Measurements from ENCODE around the gene ARHGAP27.
"Not testable (repeated sequence)": the region's sequence is repeated elsewhere in the genome, so short reads cannot be mapped to it uniquely, and the experiment has no call there.

The ARHGAP27 gene

DNA sequence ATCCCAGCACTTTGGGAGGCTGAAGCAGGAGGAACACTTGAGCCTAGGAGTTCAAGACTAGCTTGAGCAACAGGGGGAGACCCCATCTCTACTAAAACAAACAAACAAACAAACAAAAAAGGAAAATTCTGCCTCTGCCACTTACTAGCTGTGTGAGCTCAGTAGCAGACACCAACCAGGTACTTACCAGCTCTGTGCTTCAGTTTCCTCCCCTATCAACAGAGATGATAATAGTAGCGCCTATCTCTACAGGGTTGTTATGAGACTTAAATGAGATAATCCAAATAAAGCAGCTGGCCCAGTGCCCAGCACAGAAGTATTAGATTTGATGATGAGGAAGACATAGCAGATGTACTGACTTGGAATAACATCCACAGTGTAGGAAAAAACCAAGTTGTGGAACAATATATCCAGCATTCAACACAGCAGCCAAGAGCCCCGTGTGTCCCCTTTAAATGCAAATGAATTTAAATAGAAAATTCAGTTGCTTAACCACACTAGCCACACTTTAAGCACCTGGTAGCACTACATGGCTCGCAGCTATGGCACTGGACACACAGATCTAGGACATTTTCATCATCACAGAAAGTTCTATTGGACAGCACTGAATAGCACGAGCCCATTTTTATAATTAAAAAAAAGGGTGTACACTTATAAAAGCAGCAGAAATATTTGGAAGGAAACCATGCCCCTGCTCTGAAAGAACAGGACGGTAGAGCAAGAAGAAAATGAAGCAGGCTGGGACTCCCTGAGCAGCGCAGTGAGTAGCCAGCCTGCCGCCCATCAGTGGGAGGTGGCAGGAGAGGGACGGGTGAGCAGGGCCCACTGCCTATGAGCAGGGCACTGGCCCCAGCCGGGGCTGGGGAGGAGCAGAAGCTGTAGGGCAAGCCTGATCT, 19.9 kb upstream of the ARHGAP27 start:
- not testable (repeated sequence) for H3K9me3 ChIP-seq (ENCODE audit: insufficient read depth, low read depth, low read length); H3K4me1 ChIP-seq (ENCODE audit: insufficient read depth, low read length); H3K9ac ChIP-seq (ENCODE audit: low read depth, low read length); H3K27ac ChIP-seq (ENCODE audit: low read length); H3K27me3 ChIP-seq (ENCODE audit: insufficient read depth, low read length); H3K36me3 ChIP-seq (ENCODE audit: insufficient read depth, low read depth, low read length); H3K4me3 ChIP-seq (ENCODE audit: low read length)

DNA sequence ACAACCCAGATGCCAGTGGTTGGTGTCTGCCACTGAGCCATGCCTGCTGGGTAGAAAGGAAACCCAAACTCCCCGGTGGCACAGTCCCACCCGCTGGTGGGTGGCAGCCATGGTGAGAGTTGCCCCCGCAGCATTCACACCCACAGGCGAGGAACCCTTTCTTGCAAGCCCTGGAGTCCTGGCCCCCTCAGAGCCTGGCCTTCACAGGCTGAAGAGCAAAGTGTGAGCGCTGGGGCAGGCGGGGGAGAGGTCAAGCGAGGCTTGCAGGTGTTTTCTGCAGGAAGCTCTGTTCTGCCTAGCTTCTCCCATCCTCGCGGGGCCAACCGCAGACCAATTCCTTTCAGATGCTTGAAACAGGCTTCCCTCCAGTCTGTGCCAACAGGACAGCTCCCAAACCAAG, 19.0 kb upstream of the ARHGAP27 start:
- not testable (repeated sequence) for H3K4me1 ChIP-seq (ENCODE audit: insufficient read depth, low read length); H3K27me3 ChIP-seq (ENCODE audit: insufficient read depth, low read length); H3K9ac ChIP-seq (ENCODE audit: low read depth, low read length); H3K9me3 ChIP-seq (ENCODE audit: insufficient read depth, low read depth, low read length); H3K27ac ChIP-seq (ENCODE audit: low read length); H3K4me3 ChIP-seq (ENCODE audit: low read length); H3K36me3 ChIP-seq (ENCODE audit: insufficient read depth, low read depth, low read length)

DNA sequence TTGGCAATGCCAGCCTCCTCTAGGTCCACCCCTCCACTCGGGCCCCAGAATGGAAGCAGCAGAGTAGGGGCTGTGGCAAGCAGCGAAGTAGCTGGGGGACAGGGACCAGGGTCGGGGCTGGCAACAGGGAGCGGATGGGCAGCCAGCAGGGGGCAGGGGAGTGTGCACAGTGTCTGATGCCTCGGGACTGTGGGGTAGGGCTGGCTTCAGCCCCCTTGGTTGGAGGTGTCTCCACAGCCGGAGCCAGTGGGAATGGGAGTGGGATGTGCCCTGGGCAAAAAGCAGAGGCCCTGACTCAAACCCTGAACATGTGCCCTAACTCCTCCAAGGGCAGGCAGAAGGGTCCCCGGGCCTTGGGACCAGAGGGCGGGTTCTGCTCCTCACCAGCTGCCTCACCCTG, 18.5 kb upstream of the ARHGAP27 start:
- no peaks in the 10 kb centered on the region for H3K36me3 ChIP-seq (ENCODE audit: insufficient read depth, low read depth, low read length)
- no peak overlapping the region for H3K27ac ChIP-seq (ENCODE audit: low read length)
- H3K4me1 ChIP-seq (ENCODE audit: insufficient read depth, low read length), result no peaks in the 10 kb centered on the region
- no peak overlapping the region for H3K9ac ChIP-seq (ENCODE audit: low read depth, low read length)
- H3K4me3 ChIP-seq (ENCODE audit: low read length), result no peak overlapping the region
- H3K27me3 ChIP-seq (ENCODE audit: insufficient read depth, low read length), result no peaks in the 10 kb centered on the region
- no peaks in the 10 kb centered on the region for H3K9me3 ChIP-seq (ENCODE audit: insufficient read depth, low read depth, low read length)

GRCh38 chr17:45449708-45450329, 17.1 kb upstream of the ARHGAP27 start:
- not testable (repeated sequence) for H3K27me3 ChIP-seq (ENCODE audit: insufficient read depth, low read length); H3K27ac ChIP-seq (ENCODE audit: low read length); H3K36me3 ChIP-seq (ENCODE audit: insufficient read depth, low read depth, low read length); H3K4me3 ChIP-seq (ENCODE audit: low read length); H3K9me3 ChIP-seq (ENCODE audit: insufficient read depth, low read depth, low read length); H3K9ac ChIP-seq (ENCODE audit: low read depth, low read length); H3K4me1 ChIP-seq (ENCODE audit: insufficient read depth, low read length)

DNA sequence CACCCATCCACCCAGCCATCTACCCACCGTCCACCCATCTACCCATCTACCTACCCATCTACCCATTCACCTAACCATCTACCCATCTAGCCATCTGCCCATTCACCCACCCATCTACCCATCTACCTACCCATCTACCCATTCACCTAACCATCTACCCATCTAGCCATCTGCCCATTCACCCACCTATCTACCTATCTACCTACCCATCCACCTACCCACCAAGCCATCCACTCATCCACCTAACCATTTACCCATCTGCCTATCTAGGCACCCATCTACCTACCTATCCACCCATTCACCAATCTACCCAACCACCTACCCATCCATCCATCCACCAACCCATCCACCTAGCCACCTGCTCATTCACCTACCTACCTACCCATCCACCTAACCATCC, 16.6 kb upstream of the ARHGAP27 start:
- not testable (repeated sequence) for H3K9ac ChIP-seq (ENCODE audit: low read depth, low read length); H3K9me3 ChIP-seq (ENCODE audit: insufficient read depth, low read depth, low read length); H3K36me3 ChIP-seq (ENCODE audit: insufficient read depth, low read depth, low read length); H3K27ac ChIP-seq (ENCODE audit: low read length); H3K4me3 ChIP-seq (ENCODE audit: low read length); H3K27me3 ChIP-seq (ENCODE audit: insufficient read depth, low read length); H3K4me1 ChIP-seq (ENCODE audit: insufficient read depth, low read length)

DNA sequence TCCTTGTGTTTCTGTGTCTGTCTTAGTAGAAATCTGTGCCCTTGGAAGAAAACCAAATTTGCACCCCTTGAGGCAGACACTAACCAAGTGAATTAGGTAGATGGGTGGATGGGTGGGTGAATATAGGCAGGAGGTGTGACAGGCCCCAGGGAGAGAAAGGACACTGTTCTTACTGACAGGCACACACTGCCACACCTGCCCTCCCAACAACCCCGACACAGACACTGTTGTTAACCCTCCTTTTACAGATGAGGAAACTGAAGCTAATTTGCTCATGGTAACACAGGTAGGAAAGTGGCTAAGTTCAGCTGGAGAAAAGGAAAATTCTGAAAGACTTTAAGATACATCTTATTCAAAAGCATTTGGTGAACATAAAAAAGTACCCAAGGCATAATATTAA, 15.8 kb upstream of the ARHGAP27 start:
- not testable (repeated sequence) for H3K9me3 ChIP-seq (ENCODE audit: insufficient read depth, low read depth, low read length); H3K4me1 ChIP-seq (ENCODE audit: insufficient read depth, low read length); H3K9ac ChIP-seq (ENCODE audit: low read depth, low read length); H3K4me3 ChIP-seq (ENCODE audit: low read length); H3K27me3 ChIP-seq (ENCODE audit: insufficient read depth, low read length); H3K36me3 ChIP-seq (ENCODE audit: insufficient read depth, low read depth, low read length); H3K27ac ChIP-seq (ENCODE audit: low read length)

DNA sequence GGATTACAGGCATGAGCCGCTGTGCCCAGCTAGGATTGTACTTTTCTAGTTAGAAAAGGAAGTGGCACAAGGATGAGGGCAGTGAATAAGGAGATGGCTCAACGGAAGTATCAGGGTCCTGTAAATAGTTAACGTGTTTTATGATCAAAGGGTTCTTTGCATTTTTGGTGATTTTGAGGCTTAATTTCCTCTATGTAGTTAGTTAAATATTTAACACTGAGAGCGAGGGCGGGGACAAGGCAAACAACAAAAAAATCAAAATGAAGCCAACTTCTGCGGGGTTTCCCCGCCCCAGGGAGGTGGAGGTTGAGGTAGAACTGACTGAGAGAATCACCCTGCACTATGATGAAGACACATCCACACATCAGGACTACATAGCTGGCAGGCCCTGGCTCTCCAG, 15.4 kb upstream of the ARHGAP27 start:
- H3K9me3 ChIP-seq (ENCODE audit: insufficient read depth, low read depth, low read length); H3K4me1 ChIP-seq (ENCODE audit: insufficient read depth, low read length); H3K36me3 ChIP-seq (ENCODE audit: insufficient read depth, low read depth, low read length); H3K4me3 ChIP-seq (ENCODE audit: low read length); H3K27ac ChIP-seq (ENCODE audit: low read length); H3K9ac ChIP-seq (ENCODE audit: low read depth, low read length); H3K27me3 ChIP-seq (ENCODE audit: insufficient read depth, low read length): not testable (repeated sequence)

GRCh38 chr17:45447650-45448049, 15.0 kb upstream of the ARHGAP27 start:
- not testable (repeated sequence) for H3K36me3 ChIP-seq (ENCODE audit: insufficient read depth, low read depth, low read length); H3K9ac ChIP-seq (ENCODE audit: low read depth, low read length); H3K9me3 ChIP-seq (ENCODE audit: insufficient read depth, low read depth, low read length); H3K4me1 ChIP-seq (ENCODE audit: insufficient read depth, low read length); H3K4me3 ChIP-seq (ENCODE audit: low read length); H3K27ac ChIP-seq (ENCODE audit: low read length); H3K27me3 ChIP-seq (ENCODE audit: insufficient read depth, low read length)

DNA sequence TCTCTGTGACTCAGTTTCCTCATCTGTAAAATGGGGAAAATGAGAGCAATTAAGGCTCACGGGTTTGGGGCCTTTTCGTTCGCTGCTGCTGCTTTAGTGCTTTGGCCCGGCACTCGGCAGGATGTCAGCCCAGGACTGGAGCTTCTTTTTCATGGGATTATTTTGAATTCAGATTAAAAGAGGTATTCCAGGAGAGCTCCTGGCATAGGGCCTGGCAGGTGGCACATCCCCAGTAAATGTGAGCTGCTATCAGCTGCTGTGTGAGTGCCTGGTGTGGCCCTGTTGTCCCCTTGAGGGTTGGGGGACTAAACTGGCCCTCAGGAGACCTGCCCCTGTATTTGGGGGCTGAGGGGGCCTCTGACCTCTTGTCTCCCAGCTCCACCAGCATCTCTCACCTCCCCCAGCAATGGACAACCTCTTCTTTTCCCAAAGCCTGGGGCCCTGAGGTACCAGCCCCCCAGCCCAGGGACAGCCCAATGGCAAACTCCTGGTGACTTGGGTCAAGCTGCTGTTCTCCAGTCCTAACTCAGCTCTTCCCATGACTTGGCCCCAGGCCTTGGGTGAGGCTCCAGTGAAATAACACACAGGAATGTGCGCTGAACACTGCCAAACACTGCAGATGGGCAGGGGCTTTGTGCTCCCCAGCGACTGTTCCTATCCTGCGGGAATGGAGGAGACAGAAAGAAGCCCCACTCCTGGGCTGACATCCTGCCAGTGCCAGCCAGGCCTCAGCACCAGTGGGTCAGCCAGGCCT, 14.4 kb upstream of the ARHGAP27 start:
- not testable (repeated sequence) for H3K27me3 ChIP-seq (ENCODE audit: insufficient read depth, low read length); H3K9me3 ChIP-seq (ENCODE audit: insufficient read depth, low read depth, low read length); H3K27ac ChIP-seq (ENCODE audit: low read length); H3K4me3 ChIP-seq (ENCODE audit: low read length); H3K36me3 ChIP-seq (ENCODE audit: insufficient read depth, low read depth, low read length); H3K9ac ChIP-seq (ENCODE audit: low read depth, low read length); H3K4me1 ChIP-seq (ENCODE audit: insufficient read depth, low read length)

GRCh38 chr17:45445901-45446743, 13.5 kb upstream of the ARHGAP27 start:
- not testable (repeated sequence) for H3K9me3 ChIP-seq (ENCODE audit: insufficient read depth, low read depth, low read length); H3K4me1 ChIP-seq (ENCODE audit: insufficient read depth, low read length); H3K9ac ChIP-seq (ENCODE audit: low read depth, low read length); H3K36me3 ChIP-seq (ENCODE audit: insufficient read depth, low read depth, low read length); H3K27me3 ChIP-seq (ENCODE audit: insufficient read depth, low read length); H3K4me3 ChIP-seq (ENCODE audit: low read length); H3K27ac ChIP-seq (ENCODE audit: low read length)

DNA sequence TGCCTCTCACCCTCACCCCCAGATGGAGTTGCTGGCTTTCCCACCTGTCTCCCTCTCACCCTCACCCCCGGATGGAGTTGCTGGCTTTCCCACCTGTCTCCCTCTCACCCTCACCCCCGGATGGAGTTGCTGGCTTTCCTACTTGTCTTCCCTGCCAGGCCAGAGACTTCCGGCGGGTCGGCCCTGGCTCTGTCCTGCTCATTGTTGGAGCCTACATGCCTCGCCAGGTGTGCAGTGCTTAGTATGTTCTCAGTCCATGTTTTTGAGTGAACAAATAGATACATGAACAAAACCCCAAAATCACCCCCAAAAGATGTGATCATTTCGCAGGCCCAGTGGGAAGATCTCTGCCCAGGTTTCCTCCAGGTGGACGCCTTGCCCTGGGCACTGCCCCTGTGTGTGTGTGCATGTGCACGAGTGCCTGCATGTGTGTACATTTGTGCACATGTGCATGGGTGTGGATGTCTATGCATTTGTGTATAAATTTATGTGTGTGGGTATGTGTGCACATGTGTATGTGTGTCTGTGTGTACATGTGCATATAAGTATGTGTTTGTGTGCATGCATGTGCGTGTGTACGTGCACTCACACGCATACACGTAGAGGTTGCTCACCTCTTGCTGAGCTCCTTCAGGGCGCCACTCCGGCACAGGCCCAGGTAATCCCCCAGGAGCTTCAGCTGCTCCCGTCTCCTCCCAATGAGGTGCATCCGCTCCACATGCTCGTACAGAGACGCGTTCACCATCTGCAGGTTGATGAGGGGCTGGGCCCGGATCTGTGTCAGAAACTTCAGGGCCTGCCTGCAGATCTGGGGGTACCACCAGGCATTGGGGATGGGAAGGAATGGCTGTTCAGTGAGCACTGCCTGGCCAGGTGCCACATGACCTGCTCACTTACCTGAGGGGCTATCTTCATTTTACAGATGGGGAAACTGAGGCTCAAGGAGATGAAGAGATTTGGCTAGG, 12.5 kb upstream of the ARHGAP27 start:
- H3K4me3 ChIP-seq (ENCODE audit: low read length); H3K27ac ChIP-seq (ENCODE audit: low read length); H3K9ac ChIP-seq (ENCODE audit: low read depth, low read length); H3K4me1 ChIP-seq (ENCODE audit: insufficient read depth, low read length); H3K36me3 ChIP-seq (ENCODE audit: insufficient read depth, low read depth, low read length); H3K9me3 ChIP-seq (ENCODE audit: insufficient read depth, low read depth, low read length); H3K27me3 ChIP-seq (ENCODE audit: insufficient read depth, low read length): not testable (repeated sequence)
